Lower leg skin (tissue), 3 donors: ENCODE measurements around the gene PEX1.

ENCODE experiments used
- POLR2A ChIP-seq, 2 donors: fragments of 450-650 bp; IDR thresholded peaks; one replicate each; pipeline ENCODE4 v1.6.1; 2016 to 2017; ENCODE audit warnings: antibody characterized with exemption in 2 of 2, mild to moderate bottlenecking in 1 of 2, moderate library complexity in 1 of 2
- TF ChIP-seq, protein P1 (sequence below), 3 donors: fragments of 450-650 bp; IDR thresholded peaks; one replicate each; pipeline ENCODE4 v1.5.1; 2016; ENCODE audit warnings: antibody characterized with exemption in 3 of 3, mild to moderate bottlenecking in 3 of 3, moderate library complexity in 2 of 3

DNA sequence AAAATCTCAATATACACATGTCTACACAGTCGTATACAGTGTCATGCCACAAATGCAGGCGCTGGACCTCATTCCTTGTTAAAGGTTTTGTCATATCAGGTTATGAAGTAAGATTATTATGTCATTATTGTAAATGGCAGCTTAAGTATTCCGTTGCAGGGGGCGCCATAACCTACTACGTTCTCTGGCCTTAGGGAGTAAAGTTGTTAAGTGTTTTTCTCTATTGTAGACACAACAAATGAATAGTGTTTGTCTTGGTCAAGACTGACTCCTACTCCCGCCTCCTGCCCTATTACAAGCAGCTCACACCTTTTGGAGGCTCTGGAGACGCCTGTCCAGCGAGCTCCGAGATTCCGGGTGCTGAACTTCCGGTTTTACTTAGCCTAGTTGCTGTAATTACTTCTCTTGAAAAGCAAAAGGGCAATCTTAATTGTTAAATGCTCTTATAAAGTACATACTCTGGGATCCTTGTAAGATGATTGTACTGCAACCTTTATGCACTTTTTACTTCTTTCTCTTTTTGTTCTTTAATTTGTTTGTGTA lies 80.0 kb downstream of the PEX1 start:
- TF ChIP-seq, protein P1, sequence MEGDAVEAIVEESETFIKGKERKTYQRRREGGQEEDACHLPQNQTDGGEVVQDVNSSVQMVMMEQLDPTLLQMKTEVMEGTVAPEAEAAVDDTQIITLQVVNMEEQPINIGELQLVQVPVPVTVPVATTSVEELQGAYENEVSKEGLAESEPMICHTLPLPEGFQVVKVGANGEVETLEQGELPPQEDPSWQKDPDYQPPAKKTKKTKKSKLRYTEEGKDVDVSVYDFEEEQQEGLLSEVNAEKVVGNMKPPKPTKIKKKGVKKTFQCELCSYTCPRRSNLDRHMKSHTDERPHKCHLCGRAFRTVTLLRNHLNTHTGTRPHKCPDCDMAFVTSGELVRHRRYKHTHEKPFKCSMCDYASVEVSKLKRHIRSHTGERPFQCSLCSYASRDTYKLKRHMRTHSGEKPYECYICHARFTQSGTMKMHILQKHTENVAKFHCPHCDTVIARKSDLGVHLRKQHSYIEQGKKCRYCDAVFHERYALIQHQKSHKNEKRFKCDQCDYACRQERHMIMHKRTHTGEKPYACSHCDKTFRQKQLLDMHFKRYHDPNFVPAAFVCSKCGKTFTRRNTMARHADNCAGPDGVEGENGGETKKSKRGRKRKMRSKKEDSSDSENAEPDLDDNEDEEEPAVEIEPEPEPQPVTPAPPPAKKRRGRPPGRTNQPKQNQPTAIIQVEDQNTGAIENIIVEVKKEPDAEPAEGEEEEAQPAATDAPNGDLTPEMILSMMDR (IDR thresholded peaks at IDR 0.05): no peak
- no peak for TF ChIP-seq POLR2A (IDR thresholded peaks at IDR 0.05)
